HG03575 (cell line): ENCODE results near the gene PDSS2.
"Not testable (repeated sequence)": the region's sequence is repeated elsewhere in the genome, so short reads cannot be mapped to it uniquely, and the experiment has no call there.

Experiments used
- ATAC-seq: cut with Tn5 transposase; IDR thresholded peaks from one replicate; pipeline ENCODE4 v1.9.1; 2021; ENCODE audit not compliant: unreplicated experiment, insufficient number of reproducible peaks, low FRiP score; ENCODE audit errors: extremely low read depth

Gene PDSS2

GRCh38 chr6:107209406-107210305, 249.7 kb downstream of the PDSS2 start:
- no peak for ATAC-seq

GRCh38 chr6:107207251-107207873, 252.0 kb downstream of the PDSS2 start:
- no peak for ATAC-seq

DNA sequence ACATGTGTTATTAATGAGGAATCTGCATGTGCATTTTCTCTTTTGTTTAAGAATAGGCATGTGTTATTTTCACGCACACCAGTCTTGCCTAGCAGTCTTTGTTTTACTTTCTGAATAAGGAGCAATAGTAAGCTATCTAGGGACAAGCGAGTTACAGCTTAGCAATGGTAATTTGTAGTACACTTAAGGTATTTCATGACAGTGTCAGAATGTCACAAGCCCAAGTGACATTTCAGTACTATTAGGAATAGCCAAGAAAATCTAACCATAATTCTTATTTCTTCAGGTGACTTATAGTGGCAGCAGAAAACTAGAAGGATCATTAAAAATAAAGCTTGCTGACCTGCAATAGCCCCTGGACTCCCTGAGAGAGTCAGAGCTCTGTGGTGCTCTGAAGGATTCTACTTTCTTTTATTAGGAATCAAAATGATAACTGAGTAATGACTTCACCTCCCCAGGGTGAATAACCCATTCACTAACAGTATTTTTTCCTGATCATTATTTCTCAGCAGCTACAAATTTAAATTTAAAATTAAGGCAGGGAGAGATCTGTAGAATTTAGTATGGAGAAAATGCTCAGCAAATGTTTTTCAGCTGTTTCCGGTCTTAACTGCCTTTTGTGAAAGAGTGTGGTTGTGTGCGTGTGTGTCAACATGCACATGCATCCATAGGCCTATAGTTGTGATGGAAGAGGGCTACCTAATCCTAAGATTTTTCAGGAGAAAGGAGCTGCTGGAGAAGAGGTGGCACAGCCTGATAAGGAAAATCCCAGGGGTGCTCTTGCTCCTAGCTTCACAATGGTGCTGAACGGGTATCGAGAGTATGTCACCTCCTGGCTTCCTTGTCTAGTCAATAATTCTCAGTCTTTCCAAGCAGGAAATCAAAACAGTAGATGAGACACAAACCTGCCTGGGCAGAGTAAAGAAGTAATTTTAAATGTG, 254.0 kb downstream of the PDSS2 start:
- ATAC-seq, result no peak

DNA sequence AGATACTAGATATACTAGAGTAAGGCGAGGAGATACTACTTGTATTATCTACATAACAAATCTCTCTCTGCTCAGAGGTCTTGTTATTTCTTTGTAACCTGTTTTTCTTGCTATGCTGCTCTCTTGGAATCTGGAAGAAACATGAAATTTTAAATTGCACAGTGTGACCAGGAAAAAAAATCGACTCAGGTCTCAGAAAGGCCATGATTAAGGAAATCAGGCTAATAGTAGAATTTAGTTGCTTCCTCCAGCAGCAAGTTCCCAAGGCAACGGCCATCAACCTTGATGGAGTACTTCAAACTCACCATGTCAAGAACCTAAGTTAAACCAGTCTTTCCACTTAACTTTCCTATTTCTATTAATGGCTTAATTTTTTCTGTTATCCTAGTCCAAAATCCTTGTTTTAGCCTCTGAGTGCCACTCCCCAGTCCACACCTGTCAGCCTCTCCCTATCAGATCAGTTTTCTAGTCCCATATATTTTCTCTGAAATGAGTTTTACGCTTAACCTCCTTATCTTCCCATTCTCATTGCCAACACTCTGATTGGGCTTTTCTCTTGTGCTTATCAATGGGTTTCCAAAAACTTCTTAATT, 256.4 kb downstream of the PDSS2 start:
- no peak for ATAC-seq

DNA sequence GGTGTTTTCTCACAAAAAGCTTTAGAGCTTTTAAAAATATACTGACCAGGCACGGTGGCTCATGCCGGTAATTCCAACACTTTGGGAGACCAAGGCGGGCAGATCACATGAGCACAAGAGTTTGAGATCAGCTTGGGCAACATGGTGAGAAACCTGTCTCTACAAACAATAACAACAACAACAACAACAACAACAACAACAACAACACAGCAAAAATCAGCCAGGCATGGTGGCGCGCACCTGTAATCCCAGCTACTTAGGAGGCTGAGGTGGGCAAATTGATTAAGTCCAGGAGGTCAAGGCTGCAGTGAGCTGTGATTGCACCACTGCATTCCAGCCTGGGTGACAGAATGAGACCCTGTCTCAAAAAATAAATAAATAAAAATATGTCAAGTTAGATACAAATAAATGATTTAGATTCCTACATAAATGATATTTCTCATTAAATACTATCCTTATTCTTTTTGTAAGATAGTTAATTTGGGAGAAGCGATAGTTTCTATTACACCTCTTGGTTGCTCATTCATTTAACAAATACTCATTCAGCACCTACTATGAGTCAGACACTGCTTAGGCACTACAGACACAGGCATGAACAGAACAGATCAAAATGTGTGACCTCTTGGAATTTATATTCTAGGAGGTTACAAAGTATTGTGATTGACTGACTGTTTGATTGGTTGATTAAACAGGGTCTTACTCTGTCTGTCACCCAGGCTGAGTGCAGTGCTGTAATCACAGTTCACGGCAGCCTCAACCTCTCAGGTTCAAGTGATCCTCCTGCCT, 260.5 kb downstream of the PDSS2 start:
- no peak for ATAC-seq

DNA sequence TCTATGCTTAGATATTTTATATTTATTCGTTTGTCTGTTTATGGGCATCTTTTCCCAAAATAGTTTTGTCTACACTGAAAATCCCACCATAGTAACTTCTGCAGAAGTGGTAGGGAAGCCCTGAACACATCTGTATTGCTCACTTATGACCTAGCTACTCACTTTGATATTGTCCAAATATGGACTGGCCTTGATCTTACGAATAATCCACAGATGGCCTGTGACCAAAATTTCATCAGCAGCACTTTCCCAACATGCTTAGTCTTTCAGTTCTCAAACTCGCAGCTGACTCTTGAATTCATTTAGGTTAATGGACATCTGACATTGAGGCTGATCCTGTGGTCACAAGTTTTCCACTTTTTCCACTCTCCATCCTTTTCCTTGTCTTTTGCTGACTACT, 263.2 kb downstream of the PDSS2 start:
- ATAC-seq, result no peak

GRCh38 chr6:107194723-107195122, 264.6 kb downstream of the PDSS2 start:
- not testable (repeated sequence) for ATAC-seq

DNA sequence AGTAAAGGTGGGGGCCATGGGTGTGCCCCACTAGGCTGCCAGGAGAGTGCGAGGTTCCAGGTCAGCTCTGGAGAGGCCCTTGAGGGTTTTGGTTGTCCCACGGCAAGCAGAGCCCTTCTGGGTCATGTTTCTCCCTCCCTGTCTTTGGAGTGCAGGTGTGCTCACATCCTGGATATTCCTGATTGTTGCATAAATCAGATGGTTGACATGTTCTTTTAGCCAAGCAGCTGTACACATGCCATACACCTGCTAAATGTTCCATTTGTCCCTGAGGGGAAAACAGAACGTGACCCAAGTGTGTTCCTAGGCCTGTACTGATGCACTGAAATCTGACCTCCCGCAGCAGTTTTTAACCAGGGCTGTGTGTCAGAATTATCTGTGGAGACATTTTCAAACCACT, 266.5 kb downstream of the PDSS2 start:
- no peak for ATAC-seq

- no peak for ATAC-seq
These were observed 271.7 kb downstream of the PDSS2 start for GRCh38 chr6:107187630-107188029.

GRCh38 chr6:107186047-107186446, 273.3 kb downstream of the PDSS2 start:
- no peak for ATAC-seq

DNA sequence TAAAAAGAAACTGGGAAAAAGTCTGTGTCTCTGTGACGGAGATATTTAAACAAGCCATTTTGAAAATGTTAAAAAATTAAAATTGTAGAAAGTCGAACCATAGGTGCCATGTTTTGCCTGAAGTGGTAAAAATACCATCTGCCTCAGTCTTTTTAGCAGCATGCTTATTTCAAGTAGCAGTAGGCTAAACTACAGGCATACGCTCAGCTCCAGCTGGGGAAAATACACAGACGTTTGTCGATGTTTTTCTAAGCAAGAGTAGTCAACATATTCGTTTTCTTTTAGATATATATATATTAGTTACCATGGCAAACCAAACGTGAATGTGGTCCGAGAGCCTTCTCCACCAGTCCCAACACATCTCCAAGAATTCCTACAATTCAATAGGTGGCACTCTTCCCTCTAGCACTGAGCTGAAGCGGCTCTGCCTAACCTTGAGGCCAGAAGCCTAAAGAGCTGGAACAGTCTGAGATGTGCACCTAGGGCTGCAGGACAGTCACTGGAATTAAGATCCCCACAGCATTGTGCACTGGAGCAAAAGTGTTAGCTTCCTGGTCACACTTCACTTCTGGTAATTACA, 273.9 kb downstream of the PDSS2 start:
- no peak for ATAC-seq

DNA sequence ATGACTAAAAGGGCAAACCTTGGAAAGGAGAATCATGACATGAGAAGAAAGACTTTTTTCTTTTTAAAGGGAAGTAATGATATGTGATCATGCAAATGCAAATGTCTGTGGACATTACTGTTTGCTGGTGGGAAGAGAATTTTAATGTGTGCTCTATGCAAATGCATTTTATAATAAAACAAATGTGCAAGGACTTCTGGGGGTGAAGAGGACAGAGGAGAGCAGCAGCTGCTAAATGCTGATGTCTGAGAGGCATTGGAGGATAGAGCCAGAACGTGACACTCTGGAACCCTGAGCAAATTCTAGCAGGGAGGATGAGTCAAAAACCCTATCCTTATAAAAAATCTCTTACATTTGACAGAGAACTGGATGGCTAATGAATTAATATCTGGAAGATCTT, 274.9 kb downstream of the PDSS2 start:
- no peak for ATAC-seq

DNA sequence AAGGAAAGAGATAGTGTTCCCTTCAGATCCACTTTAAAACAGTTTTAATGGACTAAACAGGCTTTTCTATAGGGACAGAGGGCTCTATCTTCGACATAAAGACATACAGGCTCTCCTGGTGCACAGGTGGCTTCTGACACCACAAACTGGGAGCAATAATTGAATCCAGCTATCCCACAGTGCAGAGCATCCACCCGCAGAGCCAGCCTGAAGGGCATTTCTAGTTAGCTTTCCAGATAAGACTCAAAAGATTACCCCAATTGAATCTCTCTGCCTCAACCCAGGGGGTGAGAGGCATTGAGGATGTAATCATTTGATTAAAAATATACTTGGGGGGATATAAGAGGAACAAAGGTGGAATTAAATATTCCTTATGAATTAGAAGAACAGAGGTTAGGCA, 279.3 kb downstream of the PDSS2 start:
- no peak for ATAC-seq

DNA sequence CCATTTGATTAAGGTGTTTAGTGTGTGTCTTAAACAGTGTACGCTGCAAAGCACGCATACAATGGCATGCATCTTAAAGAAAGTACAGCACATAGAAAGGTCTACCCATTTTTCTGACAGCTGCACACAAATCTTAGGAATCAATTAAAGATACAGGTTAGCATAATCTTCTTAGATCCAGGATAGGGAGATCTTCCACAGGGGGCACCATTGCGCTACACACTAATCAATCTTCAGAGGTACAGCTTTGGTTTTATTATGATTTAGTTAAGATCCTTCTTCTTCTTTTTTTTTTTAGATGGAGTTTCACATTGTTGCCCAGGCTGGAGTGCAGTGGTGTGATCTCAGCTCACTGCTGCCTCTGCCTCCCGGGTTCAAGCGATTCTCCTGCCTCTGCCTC, 280.4 kb downstream of the PDSS2 start:
- ATAC-seq, result no peak

GRCh38 chr6:107173779-107174178, 285.6 kb downstream of the PDSS2 start:
- ATAC-seq, result no peak

DNA sequence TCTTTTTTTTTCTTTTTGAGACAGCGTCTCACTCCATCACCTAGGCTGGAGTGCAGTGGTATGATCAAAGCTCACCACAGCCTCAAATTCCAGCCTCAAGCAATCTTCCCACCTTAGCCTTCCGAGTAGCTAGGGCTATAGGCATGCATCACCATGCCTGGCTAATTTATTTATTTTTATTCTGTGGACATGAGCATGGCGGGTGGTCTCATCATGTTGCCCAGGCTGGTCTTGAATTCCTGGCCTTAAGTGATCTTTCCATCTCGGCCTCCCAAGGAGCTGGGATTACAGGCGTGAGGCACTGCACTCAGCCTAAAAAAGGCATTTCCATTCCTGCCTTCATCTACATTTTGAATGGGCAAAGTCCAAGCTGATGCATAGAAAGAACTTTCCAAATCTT, 287.9 kb downstream of the PDSS2 start:
- ATAC-seq, result no peak

DNA sequence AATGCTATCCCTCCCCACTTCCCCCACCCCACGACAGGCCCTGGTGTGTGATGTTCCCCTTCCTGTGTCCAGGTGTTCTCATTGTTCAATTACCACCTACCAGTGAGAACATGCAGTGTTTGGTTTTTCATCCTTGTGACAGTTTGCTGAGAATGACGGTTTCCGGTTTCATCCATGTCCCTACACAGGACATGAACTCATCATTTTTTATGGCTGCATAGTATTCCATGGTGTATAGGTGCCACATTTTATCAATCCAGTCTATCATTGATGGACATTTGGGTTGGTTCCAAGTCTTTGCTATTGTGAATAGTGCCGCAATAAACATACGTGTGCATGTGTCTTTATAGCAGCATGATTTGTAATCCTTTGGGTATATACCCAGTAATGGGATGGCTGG, 295.1 kb downstream of the PDSS2 start:
- not testable (repeated sequence) for ATAC-seq

GRCh38 chr6:107161521-107161920, 297.8 kb downstream of the PDSS2 start:
- ATAC-seq, result no peak
